SU-DHL-6 (cell line): ENCODE results near the gene IQCE.

Source experiments
- H2AFZ ChIP-seq: fragments of 200-600 bp; sonication (generic); 2 replicates; pipeline ENCODE4 v1.6.1; 2014; ENCODE audit warnings: low read depth, mild to moderate bottlenecking, moderate library complexity, mixed read lengths, antibody characterized with exemption, low read length; ENCODE audit not compliant: severe bottlenecking
- H3F3A ChIP-seq: fragments of 200-600 bp; shearing (Covaris generic); 2 replicates; pipeline ENCODE4 v1.6.0; 2016; ENCODE audit warnings: antibody characterized with exemption, mild to moderate bottlenecking; ENCODE audit not compliant: insufficient read depth
- H3K27ac ChIP-seq: fragments of 200-600 bp; sonication (generic); 2 replicates; pipeline ENCODE4 v1.5.1; 2016; ENCODE audit warnings: low read depth, mild to moderate bottlenecking, low read length, moderate library complexity, mixed read lengths
- H3K27me3 ChIP-seq: fragments of 200-600 bp; sonication (generic), shearing (Covaris generic); 2 replicates; pipeline ENCODE4 v1.6.0; 2014; ENCODE audit warnings: mild to moderate bottlenecking, low read length
- H3K36me3 ChIP-seq: fragments of 200-600 bp; sonication (generic); 2 replicates; pipeline ENCODE4 v1.6.1; 2014; ENCODE audit warnings: mild to moderate bottlenecking, low read length, mixed read lengths
- H3K4me2 ChIP-seq: fragments of 300-600, 200-600 bp; shearing (Covaris generic), sonication (generic); 2 replicates; pipeline ENCODE4 v1.6.0; 2014; ENCODE audit warnings: low read length, low read depth, mild to moderate bottlenecking; ENCODE audit not compliant: poor library complexity, severe bottlenecking
- H3K4me3 ChIP-seq: fragments of 200-600 bp; sonication (generic); 2 replicates; pipeline ENCODE4 v1.5.1; 2014; ENCODE audit warnings: antibody characterized with exemption, low read length, mild to moderate bottlenecking, mixed read lengths; ENCODE audit not compliant: insufficient read depth, poor library complexity, severe bottlenecking
- H3K79me2 ChIP-seq: fragments of 200-600 bp; sonication (generic); 2 replicates; pipeline ENCODE4 v1.6.1; 2014; ENCODE audit warnings: mild to moderate bottlenecking, low read length, moderate library complexity; ENCODE audit not compliant: insufficient read depth
- H3K9ac ChIP-seq: fragments of 200-600 bp; sonication (generic); 2 replicates; pipeline ENCODE4 v1.7.0; 2014; ENCODE audit warnings: mild to moderate bottlenecking, low read length
- H3K9me2 ChIP-seq: fragments of 200-600 bp; sonication (generic); replicated peaks from 2 replicates; pipeline ENCODE4 v1.6.1; 2014; ENCODE audit warnings: low read length; ENCODE audit not compliant: insufficient read depth
- H3K9me3 ChIP-seq: fragments of 200-600 bp; sonication (generic); 2 replicates; pipeline ENCODE4 v1.6.1; 2014; ENCODE audit warnings: low read length, mixed read lengths; ENCODE audit not compliant: insufficient read depth
- H4K20me1 ChIP-seq: fragments of 200-600 bp; sonication (generic); 2 replicates; pipeline ENCODE4 v1.6.1; 2014; ENCODE audit warnings: low read depth, mild to moderate bottlenecking, antibody characterized with exemption, low read length, moderate library complexity, mixed read lengths
- CTCF ChIP-seq: fragments of 200-600 bp; sonication (generic); IDR thresholded peaks from one replicate; pipeline ENCODE4 v1.5.1; 2017; ENCODE audit warnings: antibody characterized with exemption, mild to moderate bottlenecking, low read length, moderate library complexity; ENCODE audit not compliant: insufficient read depth, poor library complexity, severe bottlenecking
- EZH2phosphoT487 ChIP-seq: fragments of 200-600 bp; sonication (generic), shearing (Covaris generic); conservative IDR thresholded peaks from 2 replicates; pipeline ENCODE4 v1.6.1; 2018; ENCODE audit warnings: mild to moderate bottlenecking, antibody characterized with exemption, low read length, moderate library complexity, mixed read lengths

IQCE gene

GRCh38 chr7:2570021-2570420 is 11.2 kb downstream of the IQCE start:
- Histone ChIP-seq H3K27me3 (no peaks in the 10 kb centered on the region), H4K20me1 (no peaks in the 10 kb centered on the region)

GRCh38 chr7:2571409-2571808 is 12.6 kb downstream of the IQCE start:
- no peak overlapping the region for H3K27ac ChIP-seq
- H3K4me2 ChIP-seq = no peak overlapping the region
- H3F3A ChIP-seq = no peaks in the 10 kb centered on the region
- no peaks in the 10 kb centered on the region for H3K27me3 ChIP-seq
- no peaks in the 10 kb centered on the region for H3K79me2 ChIP-seq
- H3K36me3 ChIP-seq = no peaks in the 10 kb centered on the region
- H3K9me2 ChIP-seq = no peaks in the 10 kb centered on the region
- no peak overlapping the region for H3K9ac ChIP-seq
- no peak overlapping the region for H3K4me3 ChIP-seq
- no peak for TF ChIP-seq EZH2phosphoT487
- TF ChIP-seq CTCF = no peak
- no peaks in the 10 kb centered on the region for H4K20me1 ChIP-seq
- no peaks in the 10 kb centered on the region for H3K9me3 ChIP-seq
- H2AFZ ChIP-seq = no peak overlapping the region

More at GRCh38 chr7:2570021-2570420, 11.2 kb downstream of the IQCE start:
- no peak overlapping the region for H3K9ac ChIP-seq
- H3F3A ChIP-seq = no peaks in the 10 kb centered on the region
- no peak overlapping the region for H3K4me2 ChIP-seq
- no peaks in the 10 kb centered on the region for H3K36me3 ChIP-seq
- H3K79me2 ChIP-seq = no peaks in the 10 kb centered on the region
- no peaks in the 10 kb centered on the region for H3K9me2 ChIP-seq
- H3K9me3 ChIP-seq = no peaks in the 10 kb centered on the region
- TF ChIP-seq CTCF = no peak
- no peak for TF ChIP-seq EZH2phosphoT487
- no peak overlapping the region for H3K27ac ChIP-seq
- no peak overlapping the region for H3K4me3 ChIP-seq
- H2AFZ ChIP-seq = no peak overlapping the region

- no peak overlapping the region for H2AFZ ChIP-seq
- H3K4me2 ChIP-seq = no peak overlapping the region
- TF ChIP-seq EZH2phosphoT487 (no peak), CTCF (no peak)
- H4K20me1 ChIP-seq = no peaks in the 10 kb centered on the region
- no peaks in the 10 kb centered on the region for H3F3A ChIP-seq
- no peak overlapping the region for H3K4me3 ChIP-seq
- no peaks in the 10 kb centered on the region for H3K36me3 ChIP-seq
- H3K9me3 ChIP-seq = no peaks in the 10 kb centered on the region
- H3K27ac ChIP-seq = no peak overlapping the region
- H3K9ac ChIP-seq = no peak overlapping the region
- H3K27me3 ChIP-seq = no peaks in the 10 kb centered on the region
- H3K9me2 ChIP-seq = no peaks in the 10 kb centered on the region
- H3K79me2 ChIP-seq = no peaks in the 10 kb centered on the region
These were observed 13.5 kb downstream of the IQCE start for GRCh38 chr7:2572101-2572842.
